Measurements from ENCODE around the gene MXRA8.

The MXRA8 gene

DNA sequence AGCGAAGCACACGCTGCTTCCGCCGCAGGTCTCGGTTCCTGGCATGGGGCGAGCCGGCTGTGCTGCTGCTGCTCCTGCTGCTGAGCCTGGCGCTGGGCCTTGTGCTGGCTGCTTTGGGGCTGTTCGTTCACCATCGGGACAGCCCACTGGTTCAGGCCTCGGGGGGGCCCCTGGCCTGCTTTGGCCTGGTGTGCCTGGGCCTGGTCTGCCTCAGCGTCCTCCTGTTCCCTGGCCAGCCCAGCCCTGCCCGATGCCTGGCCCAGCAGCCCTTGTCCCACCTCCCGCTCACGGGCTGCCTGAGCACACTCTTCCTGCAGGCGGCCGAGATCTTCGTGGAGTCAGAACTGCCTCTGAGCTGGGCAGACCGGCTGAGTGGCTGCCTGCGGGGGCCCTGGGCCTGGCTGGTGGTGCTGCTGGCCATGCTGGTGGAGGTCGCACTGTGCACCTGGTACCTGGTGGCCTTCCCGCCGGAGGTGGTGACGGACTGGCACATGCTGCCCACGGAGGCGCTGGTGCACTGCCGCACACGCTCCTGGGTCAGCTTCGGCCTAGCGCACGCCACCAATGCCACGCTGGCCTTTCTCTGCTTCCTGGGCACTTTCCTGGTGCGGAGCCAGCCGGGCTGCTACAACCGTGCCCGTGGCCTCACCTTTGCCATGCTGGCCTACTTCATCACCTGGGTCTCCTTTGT lies 24.7 kb downstream of the MXRA8 start:
- no peak for FAIRE-seq

DNA sequence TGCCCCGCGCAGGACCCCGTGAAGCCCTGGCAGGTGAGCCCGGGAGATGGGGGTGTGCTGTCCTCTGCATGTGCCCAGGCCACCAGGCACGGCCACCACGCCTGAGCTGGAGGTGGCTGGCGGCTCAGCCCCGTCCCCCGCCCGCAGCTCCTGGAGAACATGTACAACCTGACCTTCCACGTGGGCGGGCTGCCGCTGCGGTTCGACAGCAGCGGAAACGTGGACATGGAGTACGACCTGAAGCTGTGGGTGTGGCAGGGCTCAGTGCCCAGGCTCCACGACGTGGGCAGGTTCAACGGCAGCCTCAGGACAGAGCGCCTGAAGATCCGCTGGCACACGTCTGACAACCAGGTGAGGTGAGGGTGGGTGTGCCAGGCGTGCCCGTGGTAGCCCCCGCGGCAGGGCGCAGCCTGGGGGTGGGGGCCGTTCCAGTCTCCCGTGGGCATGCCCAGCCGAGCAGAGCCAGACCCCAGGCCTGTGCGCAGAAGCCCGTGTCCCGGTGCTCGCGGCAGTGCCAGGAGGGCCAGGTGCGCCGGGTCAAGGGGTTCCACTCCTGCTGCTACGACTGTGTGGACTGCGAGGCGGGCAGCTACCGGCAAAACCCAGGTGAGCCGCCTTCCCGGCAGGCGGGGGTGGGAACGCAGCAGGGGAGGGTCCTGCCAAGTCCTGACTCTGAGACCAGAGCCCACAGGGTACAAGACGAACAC lies 25.4 kb downstream of the MXRA8 start:
- no peak for FAIRE-seq

DNA sequence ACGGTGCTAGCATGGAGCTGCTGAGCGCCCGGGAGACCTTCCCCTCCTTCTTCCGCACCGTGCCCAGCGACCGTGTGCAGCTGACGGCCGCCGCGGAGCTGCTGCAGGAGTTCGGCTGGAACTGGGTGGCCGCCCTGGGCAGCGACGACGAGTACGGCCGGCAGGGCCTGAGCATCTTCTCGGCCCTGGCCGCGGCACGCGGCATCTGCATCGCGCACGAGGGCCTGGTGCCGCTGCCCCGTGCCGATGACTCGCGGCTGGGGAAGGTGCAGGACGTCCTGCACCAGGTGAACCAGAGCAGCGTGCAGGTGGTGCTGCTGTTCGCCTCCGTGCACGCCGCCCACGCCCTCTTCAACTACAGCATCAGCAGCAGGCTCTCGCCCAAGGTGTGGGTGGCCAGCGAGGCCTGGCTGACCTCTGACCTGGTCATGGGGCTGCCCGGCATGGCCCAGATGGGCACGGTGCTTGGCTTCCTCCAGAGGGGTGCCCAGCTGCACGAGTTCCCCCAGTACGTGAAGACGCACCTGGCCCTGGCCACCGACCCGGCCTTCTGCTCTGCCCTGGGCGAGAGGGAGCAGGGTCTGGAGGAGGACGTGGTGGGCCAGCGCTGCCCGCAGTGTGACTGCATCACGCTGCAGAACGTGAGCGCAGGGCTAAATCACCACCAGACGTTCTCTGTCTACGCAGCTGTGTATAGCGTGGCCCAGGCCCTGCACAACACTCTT lies 26.2 kb downstream of the MXRA8 start:
- FAIRE-seq: no peak

DNA sequence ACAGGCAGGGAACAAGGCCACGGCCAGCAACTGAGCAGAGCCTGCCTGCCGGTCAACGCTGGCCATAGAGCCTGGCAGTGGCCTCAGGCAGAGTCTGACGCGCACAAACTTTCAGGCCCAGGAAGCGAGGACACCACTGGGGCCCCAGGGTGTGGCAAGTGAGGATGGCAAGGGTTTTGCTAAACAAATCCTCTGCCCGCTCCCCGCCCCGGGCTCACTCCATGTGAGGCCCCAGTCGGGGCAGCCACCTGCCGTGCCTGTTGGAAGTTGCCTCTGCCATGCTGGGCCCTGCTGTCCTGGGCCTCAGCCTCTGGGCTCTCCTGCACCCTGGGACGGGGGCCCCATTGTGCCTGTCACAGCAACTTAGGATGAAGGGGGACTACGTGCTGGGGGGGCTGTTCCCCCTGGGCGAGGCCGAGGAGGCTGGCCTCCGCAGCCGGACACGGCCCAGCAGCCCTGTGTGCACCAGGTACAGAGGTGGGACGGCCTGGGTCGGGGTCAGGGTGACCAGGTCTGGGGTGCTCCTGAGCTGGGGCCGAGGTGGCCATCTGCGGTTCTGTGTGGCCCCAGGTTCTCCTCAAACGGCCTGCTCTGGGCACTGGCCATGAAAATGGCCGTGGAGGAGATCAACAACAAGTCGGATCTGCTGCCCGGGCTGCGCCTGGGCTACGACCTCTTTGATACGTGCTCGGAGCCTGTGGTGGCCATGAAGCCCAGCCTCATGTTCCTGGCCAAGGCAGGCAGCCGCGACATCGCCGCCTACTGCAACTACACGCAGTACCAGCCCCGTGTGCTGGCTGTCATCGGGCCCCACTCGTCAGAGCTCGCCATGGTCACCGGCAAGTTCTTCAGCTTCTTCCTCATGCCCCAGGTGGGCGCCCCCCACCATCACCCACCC lies 27.0 kb downstream of the MXRA8 start, which contains the start of gene TAS1R3:
TSS of gene TAS1R3 (plus strand) at position 213 of the 898 bp plus-strand sequence. CDS start at position 279, 66 bp downstream.
- no peak for FAIRE-seq

DNA sequence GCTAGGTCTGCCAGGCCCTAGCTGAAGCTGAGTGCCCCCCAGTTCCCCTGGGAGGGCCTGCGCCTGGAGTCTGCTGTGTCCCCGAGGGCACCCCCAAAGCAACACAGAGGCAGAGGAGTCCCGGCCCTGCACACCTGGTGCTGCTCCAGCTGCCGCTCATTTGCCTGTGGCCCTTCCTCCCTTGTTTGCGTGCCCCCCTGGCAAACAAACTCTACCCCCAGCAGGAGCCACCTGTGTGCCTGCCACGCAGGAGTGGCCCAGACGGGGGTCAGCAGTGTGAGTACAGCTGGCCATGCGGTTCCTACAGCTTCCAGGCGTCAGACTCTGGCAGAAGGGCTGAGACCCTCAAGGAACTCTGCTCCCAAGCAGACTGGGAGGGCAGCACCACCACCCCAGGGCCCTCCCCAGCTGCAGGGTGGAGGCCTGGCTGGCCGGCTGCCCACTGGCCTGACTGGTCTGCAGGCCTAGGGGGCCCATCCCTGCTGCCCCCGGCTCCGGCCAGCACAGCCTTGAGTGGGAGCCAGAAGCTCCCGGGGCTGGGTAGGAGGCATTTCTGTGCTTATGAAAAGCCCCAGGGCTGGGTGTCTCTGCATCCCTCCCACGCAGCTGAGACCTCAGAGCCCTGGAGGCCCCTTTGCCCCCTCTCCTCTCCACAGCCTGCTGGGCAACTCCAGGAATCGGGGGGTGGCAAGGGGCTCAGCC lies 27.8 kb downstream of the MXRA8 start:
- FAIRE-seq: no peak

DNA sequence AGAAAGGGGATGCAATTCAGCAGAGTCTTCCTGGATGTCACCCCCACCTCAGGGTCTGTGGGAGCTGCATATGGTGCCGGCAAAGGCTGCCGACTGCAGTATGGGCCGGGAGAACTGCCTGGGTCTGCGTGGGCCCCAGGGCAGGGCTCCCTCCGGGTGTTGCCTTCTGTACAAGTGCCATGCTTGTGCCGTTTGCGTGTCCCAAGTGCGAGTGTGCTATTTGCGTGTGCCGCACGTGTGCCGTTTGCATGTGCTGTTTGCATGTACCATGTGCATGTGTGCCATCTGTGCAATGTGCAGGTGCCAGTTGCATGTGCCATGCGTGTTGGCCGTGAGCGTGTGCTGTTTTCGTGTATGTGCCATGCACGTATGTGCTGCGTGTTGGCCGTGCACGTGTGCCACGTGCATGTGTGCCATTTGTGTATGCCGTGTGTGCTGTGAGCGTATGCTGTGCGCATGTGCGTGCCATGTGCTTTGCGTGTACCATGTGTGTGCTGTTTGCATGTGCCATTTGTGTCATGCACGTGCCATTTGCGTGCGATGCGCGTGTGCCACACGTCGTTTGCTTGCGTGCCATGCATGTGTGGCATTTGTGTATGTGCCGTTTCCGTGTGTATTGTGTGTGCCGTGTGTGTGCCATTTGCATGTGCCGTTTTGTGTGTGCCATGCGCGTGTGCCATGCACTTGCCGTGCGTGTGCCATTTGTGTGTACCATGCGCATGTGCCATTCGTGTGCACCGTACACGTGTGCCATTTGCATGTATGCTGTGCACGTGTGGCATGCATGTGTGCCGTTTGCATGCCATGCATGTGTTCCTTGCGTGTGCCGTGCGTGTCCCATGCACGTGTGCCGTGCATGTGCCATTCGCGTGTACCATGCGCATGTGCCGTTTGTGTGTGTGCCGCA lies 28.8 kb downstream of the MXRA8 start:
- no peak for FAIRE-seq

DNA sequence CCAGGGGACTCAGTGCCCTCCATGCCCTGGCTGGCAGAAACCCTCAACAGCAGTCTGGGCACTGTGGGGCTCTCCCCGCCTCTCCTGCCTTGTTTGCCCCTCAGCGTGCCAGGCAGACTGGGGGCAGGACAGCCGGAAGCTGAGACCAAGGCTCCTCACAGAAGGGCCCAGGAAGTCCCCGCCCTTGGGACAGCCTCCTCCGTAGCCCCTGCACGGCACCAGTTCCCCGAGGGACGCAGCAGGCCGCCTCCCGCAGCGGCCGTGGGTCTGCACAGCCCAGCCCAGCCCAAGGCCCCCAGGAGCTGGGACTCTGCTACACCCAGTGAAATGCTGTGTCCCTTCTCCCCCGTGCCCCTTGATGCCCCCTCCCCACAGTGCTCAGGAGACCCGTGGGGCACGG lies 30.1 kb downstream of the MXRA8 start:
- FAIRE-seq: no peak

DNA sequence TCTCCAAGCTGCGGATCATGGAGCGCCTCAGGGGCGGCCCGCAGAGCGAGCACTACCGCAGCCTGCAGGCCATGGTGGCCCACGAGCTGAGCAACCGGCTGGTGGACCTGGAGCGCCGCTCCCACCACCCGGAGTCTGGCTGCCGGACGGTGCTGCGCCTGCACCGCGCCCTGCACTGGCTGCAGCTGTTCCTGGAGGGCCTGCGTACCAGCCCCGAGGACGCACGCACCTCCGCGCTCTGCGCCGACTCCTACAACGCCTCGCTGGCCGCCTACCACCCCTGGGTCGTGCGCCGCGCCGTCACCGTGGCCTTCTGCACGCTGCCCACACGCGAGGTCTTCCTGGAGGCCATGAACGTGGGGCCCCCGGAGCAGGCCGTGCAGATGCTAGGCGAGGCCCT lies 31.1 kb downstream of the MXRA8 start:
- FAIRE-seq: no peak

DNA sequence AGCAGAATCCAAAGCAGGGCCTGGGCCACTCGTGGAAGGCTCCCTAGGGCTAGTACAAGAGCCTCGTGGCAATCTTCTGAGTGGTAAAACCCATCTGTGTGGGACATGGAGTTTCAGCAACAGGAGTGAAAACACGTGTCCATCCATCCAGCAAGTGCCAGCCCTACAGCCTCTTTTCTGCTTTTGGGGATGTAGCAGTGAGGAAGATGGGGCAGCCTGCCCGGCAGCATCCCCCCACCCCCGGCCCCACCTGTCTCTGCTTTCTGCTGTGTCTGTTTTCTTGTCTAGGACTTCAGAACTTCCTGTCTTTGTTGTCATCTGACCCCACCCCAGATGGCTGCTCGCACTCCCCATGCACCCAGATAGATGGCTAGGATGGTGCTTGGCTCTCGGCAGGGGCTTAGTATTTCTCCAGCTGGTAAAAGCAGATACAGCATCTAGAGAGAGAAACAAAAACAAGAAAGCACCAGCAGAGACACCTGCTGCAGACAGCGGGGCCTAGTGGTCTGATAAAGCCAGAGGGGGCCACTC lies 32.2 kb downstream of the MXRA8 start:
- no peak for FAIRE-seq

DNA sequence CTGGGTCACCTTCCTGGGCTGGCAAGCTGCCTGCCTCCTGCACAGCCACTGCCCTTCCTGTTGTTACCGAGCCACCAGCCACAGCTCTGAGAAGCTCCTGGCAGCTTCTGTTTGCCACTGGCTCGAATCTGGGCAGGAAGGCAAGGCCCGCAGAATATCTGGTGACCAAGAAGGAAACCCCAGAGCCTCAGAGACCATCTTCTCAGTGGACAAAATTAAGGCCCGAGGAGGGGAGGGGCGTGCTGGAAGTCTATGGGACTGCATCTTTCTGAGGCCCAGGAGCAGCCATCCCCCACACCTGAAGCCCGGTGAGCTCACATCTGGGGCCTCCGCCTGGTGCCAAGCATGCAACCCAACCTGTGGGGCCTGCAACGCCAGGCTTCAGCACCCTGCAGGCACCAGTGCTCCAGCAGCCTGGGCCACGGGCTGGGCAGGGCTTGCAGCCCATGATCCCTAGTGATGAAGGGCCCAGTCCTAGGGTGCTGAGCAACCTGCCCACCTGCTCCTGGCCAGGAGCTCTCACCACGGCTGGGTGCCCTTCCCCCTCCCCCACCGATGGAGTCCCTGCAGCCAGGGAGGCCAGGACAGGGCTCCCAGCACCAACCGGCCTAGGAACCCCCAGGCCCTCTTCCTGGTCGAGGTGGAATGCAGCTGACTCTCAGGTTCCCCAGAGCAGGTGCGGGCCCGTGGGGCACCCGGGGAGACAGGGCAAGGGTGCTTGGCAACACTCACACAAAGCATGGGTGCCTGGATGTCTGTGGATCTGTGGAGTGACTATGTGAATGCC lies 32.9 kb downstream of the MXRA8 start:
- FAIRE-seq: no peak

DNA sequence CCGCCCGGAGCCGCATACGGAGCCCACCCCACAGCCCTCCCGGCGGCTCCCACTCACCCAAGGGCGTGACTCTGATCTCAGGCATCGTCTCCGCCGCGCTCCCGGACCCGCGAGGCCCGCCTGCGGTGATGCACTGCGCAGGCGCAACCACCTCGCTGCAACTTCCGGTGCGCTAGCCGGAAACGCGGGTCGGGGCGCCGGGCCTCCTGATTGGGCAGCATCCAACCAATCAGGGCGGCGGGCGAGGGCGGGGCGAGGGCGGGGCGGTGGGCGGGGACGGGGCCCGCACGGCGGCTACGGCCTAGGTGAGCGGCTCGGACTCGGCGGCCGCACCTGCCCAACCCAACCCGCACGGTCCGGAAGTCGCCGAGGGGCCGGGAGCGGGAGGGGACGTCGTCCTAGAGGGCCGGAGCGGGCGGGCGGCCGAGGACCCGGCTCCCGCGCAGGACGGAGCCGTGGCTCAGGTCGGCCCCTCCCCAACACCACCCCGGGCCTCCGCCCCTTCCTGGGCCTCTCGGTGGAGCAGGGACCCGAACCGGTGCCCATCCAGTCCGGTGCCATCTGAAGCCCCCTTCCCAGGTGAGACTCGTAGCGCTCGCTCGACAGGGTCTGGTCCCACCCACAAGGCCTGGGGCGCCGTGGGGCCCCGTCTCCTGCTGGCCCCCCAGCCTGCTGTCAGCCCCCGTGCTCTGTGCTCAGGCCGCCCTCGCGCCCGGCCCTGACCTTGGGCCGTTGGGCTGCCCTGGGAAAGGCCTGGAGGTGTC lies 33.6 kb downstream of the MXRA8 start, which contains the start of the genes CPTP and INTS11:
TSS of gene CPTP (plus strand) at position 279 of the 764 bp plus-strand sequence. CDS start 2,109 bp downstream, outside the sequence.
TSS of gene INTS11 (minus strand) at position 137 of the 764 bp plus-strand sequence. CDS start at position 85, 52 bp downstream.
- FAIRE-seq: no peak

DNA sequence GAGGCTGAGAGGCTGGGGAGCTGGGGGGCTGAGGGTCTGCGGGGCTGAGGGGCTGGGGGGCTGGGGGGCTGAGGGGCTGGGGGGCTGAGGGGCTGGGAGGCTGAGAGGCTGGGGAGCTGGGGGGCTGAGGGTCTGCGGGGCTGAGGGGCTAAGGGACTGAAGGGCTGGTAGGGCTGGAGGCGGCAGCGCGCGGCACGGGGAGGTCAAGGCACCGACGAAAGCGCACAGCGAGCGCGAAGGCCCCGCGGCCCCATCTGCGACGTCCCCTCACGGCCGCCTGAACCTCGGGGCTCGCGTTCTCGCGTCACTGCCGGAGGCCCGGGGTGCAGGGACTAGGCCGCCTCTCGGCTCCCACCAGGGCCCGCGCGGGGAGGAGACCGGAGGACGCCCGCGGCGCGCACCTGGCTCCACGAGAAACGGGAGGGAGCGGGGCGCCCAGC lies 34.3 kb downstream of the MXRA8 start:
- no peak for FAIRE-seq

DNA sequence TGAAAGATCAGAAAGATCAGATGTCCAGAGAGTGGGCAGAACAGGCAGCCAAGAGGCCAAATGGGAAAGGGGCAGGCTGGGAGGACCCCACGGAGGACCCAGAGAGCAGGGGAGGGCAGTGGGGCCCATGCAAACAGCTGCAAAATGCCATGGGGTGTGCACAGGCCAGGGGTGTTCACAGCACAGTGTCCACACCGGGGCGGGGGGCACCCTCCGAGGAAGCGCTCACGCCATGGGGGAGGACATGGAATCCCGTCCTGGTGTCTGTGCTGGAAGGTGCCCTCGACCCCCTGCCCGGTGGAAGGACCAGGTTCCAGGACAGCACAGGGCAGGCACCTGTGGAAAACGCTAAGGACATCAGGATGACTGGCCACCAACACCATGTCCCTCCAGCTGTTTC lies 35.4 kb downstream of the MXRA8 start:
- FAIRE-seq: no peak

DNA sequence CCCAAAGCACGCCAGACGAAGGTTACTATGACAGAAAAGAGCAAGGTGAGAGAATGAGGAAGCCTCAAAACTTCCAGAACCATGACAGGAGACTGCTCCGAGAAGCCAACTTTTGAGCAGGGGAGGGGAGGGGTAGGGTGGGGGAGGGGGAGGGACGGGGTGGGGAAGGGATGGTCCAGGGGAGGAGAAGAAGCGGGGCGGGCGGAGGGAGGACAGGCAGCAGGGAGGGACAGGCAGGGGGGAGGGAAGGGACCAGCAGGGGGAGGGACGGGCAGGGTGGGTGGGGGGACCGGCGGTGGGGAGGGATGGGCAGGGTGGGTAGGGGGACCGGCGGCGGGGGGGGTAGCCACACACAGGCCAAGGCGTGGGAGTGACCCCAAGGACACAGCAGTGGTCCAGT lies 35.9 kb downstream of the MXRA8 start:
- no peak for FAIRE-seq

DNA sequence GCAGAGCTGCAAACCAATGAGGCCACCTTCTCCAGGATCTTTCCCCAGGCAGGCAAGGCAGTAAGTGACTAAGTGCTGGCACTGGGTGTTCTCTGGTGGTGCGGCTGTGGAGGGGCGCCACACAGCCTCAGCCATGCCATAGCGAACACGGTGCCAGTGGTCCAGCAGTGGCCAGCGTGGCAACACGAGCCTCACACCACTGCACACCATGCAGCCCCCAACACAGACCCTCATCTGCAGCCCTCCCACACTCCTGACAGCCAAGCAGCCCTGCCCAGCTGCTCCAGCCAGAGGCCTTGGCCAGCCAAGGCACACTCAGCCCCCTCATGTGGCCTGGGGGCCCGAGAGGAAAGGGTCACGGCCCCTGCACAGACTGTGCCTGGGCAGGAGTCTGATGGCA lies 36.9 kb downstream of the MXRA8 start:
- no peak for FAIRE-seq

DNA sequence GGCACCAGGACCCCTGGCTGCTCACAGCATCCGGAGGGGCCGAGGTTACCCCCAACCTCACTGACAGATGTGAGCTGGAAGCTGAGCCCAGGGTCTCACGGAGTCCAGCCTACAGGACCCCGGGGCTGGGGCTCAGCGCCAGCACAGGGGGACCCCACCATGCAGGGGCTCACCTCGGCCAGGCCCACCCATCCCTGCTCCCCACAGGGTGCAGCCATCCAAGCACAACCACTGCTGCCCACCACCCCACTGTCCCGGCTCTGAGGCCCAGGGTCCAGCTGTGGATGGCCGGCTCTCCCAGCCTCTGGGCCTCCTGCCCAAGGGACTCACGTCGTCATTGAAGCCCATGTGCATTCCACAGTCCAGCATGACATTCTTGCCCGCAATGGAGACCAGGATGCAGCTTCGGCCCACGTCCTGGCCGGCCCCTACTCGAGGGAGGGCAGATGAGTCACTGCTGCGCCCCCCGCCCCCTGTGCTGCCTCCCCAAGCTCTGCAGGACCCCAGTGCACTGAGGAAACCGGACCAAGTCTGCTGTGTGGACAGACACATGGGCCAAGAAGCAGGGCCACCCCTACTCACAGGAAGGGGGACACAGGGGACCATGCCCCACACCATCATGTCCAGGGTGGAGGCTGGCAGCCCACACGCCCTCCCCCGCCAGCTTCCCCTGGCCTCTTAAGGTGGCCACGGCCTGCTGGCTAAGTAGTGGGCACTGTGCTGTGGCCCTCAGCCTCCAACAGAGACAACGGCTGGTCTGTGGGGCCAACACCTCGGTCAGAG lies 37.5 kb downstream of the MXRA8 start:
- no peak for FAIRE-seq

DNA sequence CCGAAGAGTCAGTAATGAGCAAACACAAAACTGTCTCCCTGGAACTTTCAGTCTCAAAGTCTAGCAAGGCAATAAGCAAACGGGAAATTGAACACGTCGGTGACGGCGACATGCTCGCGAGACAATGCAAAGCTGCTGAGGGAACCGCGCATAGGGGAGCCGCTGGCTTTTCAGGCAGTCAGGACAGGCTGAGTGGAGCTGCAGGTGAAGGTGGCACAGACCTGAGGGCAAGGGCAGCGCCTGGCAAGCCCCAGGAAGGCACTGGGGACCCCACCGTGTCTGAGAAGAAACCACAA lies 38.8 kb downstream of the MXRA8 start:
- FAIRE-seq: no peak
